CD4-positive, alpha-beta T cell (primary cell): ENCODE results near the gene RAB9B. TPM values are rescaled to one million over a fixed set of nuclear protein-coding genes. Genes with fewer than 3 reads are reported as not detected.
"Not testable (repeated sequence)": the region's sequence is repeated elsewhere in the genome, so short reads cannot be mapped to it uniquely, and the experiment has no call there.

Experiments used
- ATAC-seq: fragments of 200-7000 bp; cut with Tn5 transposase; one replicate; pipeline ENCODE4 v1.10.0; 2022; ENCODE audit warnings: mild to moderate bottlenecking; ENCODE audit not compliant: poor library complexity
- CTCF ChIA-PET: fragments of 350-600 bp; sonication (Branson Sonifier 250); formaldehyde crosslinking; loops from one replicate; lab custom pipeline; 2021; ENCODE audit warnings: antibody characterized with exemption, inconsistent platforms; lab: Charles Lee
- POLR2A ChIA-PET: fragments of 350-600 bp; sonication (Branson Sonifier 250); formaldehyde crosslinking; loops from one replicate; lab custom pipeline; 2021; ENCODE audit warnings: antibody characterized with exemption, inconsistent platforms; lab: Charles Lee
- DNase-seq, 14 experiments: peaks; one replicate each; pipeline ENCODE4 v3.0.0-alpha.2; 2013 to 2020; ENCODE audit warnings: mixed read lengths in 2 of 14
- H3K27ac ChIP-seq, 2 donors: one replicate each; pipeline versions ENCODE4 v1.5.1 to v1.7.0; 2013; ENCODE audit warnings: low read length in 2 of 2, low read depth in 1 of 2, mild to moderate bottlenecking in 1 of 2
- H3K27me3 ChIP-seq, 2 experiments: 1 replicate in 1 of 2; 2 replicates in 1 of 2; pipeline versions ENCODE4 v1.6.1 to v1.7.0; 2013; ENCODE audit warnings: low read length in 2 of 2, control low read depth in 1 of 2, mild to moderate bottlenecking in 1 of 2, moderate library complexity in 1 of 2; ENCODE audit not compliant: insufficient read depth in 2 of 2, control insufficient read depth in 1 of 2
- H3K36me3 ChIP-seq: one replicate; pipeline ENCODE4 v1.6.1; 2013; ENCODE audit warnings: low read length, control low read depth; ENCODE audit not compliant: insufficient read depth
- H3K4me1 ChIP-seq: one replicate; pipeline ENCODE4 v1.6.1; 2013; ENCODE audit warnings: low read length, control low read depth; ENCODE audit not compliant: insufficient read depth
- H3K4me3 ChIP-seq: one replicate; pipeline ENCODE4 v1.5.1; 2013; ENCODE audit warnings: mild to moderate bottlenecking, low read length, moderate library complexity
- H3K9me3 ChIP-seq, 2 experiments: 1 replicate in 1 of 2; 2 replicates in 1 of 2; pipeline versions ENCODE4 v1.6.1 to v1.7.0; 2013; ENCODE audit warnings: low read length in 2 of 2, mild to moderate bottlenecking in 2 of 2, control low read depth in 1 of 2, moderate library complexity in 1 of 2; ENCODE audit not compliant: control insufficient read depth in 1 of 2, insufficient read depth in 1 of 2
- H3K27ac Mint-ChIP-seq: one replicate; pipeline ENCODE4 v1.8.0; 2020; ENCODE audit warnings: mixed read lengths
- H3K27me3 Mint-ChIP-seq: one replicate; pipeline ENCODE4 v1.8.0; 2021; ENCODE audit warnings: mixed read lengths
- H3K36me3 Mint-ChIP-seq: one replicate; pipeline ENCODE4 v1.8.0; 2021; ENCODE audit warnings: low read depth, mixed read lengths
- H3K4me1 Mint-ChIP-seq: one replicate; pipeline ENCODE4 v1.8.0; 2021; ENCODE audit warnings: low read depth, mixed read lengths
- H3K4me3 Mint-ChIP-seq: one replicate; pipeline ENCODE4 v1.8.0; 2020; ENCODE audit warnings: mild to moderate bottlenecking, mixed read lengths
- H3K9me3 Mint-ChIP-seq: one replicate; pipeline ENCODE4 v1.8.0; 2020; ENCODE audit warnings: mixed read lengths
- intact Hi-C, 2 experiments: fragments of 100-400 bp; cut with DNase I in 1 of 2; cut with micrococcal nuclease in 1 of 2; formaldehyde crosslinking; loops; one replicate each; pipeline versions ENCODE4 v1.15.1 to v1.9.0; 2023 to 2025; cut with DNase I, micrococcal nuclease
- total RNA-seq, 174 experiments: library from RNA in 2 of 174; stranded (reverse) in 2 of 174; gene quantifications; one replicate each; pipeline ENCODE4 v1.2.3 and lab custom pipeline; 2021 to 2026
- TF ChIP-seq, protein P1 (sequence below): fragments of 200-600 bp; IDR thresholded peaks from one replicate; pipeline ENCODE4 v1.8.0; 2022; ENCODE audit warnings: antibody characterized with exemption, mild to moderate bottlenecking

RAB9B gene
- total RNA-seq, 2 experiments from 2014 or later = 0.11 TPM; not detected in 1

- H3K9me3 ChIP-seq = no peaks in the 10 kb centered on the region
- TF ChIP-seq, protein P1, sequence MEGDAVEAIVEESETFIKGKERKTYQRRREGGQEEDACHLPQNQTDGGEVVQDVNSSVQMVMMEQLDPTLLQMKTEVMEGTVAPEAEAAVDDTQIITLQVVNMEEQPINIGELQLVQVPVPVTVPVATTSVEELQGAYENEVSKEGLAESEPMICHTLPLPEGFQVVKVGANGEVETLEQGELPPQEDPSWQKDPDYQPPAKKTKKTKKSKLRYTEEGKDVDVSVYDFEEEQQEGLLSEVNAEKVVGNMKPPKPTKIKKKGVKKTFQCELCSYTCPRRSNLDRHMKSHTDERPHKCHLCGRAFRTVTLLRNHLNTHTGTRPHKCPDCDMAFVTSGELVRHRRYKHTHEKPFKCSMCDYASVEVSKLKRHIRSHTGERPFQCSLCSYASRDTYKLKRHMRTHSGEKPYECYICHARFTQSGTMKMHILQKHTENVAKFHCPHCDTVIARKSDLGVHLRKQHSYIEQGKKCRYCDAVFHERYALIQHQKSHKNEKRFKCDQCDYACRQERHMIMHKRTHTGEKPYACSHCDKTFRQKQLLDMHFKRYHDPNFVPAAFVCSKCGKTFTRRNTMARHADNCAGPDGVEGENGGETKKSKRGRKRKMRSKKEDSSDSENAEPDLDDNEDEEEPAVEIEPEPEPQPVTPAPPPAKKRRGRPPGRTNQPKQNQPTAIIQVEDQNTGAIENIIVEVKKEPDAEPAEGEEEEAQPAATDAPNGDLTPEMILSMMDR = no peak
- peaks cover 13% of the 10 kb centered on the region for H3K27me3 Mint-ChIP-seq
- ATAC-seq (no peak), DNase-seq (no peak)
- no peaks in the 10 kb centered on the region for H3K36me3 ChIP-seq
- no peak overlapping the region for H3K27ac ChIP-seq
- ChIA-PET CTCF (interaction anchor here (0.6 to 0.9 kb wide), 2 partner anchors 9 to 22 kb away, joined by 3 read pairs; no protein-coding TSS in a partner anchor), POLR2A (no interaction called here)
- H3K4me1 ChIP-seq = no peaks in the 10 kb centered on the region
- intact Hi-C loops = loop anchor here (5.0 kb wide), 2 partner anchors 127 to 132 kb away; partner anchors contain the start of gene MORF4L2 (in 1 of the 2)
- H3K4me3 ChIP-seq = no peak overlapping the region
- no peaks in the 10 kb centered on the region for H3K27me3 ChIP-seq
- no peaks in the 10 kb centered on the region for H3K36me3 Mint-ChIP-seq
- H3K4me1 Mint-ChIP-seq = no peaks in the 10 kb centered on the region
- H3K27ac Mint-ChIP-seq = no peak overlapping the region
- no peaks in the 10 kb centered on the region for H3K9me3 Mint-ChIP-seq
- no peak overlapping the region for H3K4me3 Mint-ChIP-seq
Observed at GRCh38 chrX:103818842-103819619, 13.0 kb downstream of the RAB9B start.

- peak in 5 of 14 experiments; percentile 9 to 73 (median 59) for DNase-seq
- Histone ChIP-seq H3K9me3 (no peaks in the 10 kb centered on the region), H3K36me3 (no peaks in the 10 kb centered on the region), H3K4me1 (no peaks in the 10 kb centered on the region), H3K27ac (no peak overlapping the region), H3K27me3 (no peaks in the 10 kb centered on the region), H3K4me3 (no peak overlapping the region)
- no peak overlapping the region for H3K4me3 Mint-ChIP-seq
- no peaks in the 10 kb centered on the region for H3K9me3 Mint-ChIP-seq
- intact Hi-C loops = loop anchor here (1.0 to 5.0 kb wide), 3 partner anchors 125 to 284 kb away; partner anchors contain the start of gene MORF4L2 (in 1 of the 2)
- H3K27me3 Mint-ChIP-seq = peaks cover 14% of the 10 kb centered on the region
- no peak overlapping the region for H3K27ac Mint-ChIP-seq
- TF ChIP-seq, protein P1 = peak; percentile 60
- peak; percentile 55 for ATAC-seq
- no peaks in the 10 kb centered on the region for H3K4me1 Mint-ChIP-seq
- H3K36me3 Mint-ChIP-seq = no peaks in the 10 kb centered on the region
- CTCF ChIA-PET = no interaction called here
- POLR2A ChIA-PET = no interaction called here
Observed at GRCh38 chrX:103817502-103817901, 14.6 kb downstream of the RAB9B start.

- H3K4me1 ChIP-seq, POLR2A ChIA-PET, H3K27ac Mint-ChIP-seq, H3K4me1 Mint-ChIP-seq, H3K4me3 ChIP-seq, H3K27me3 ChIP-seq, H3K9me3 Mint-ChIP-seq, H3K36me3 ChIP-seq, H3K4me3 Mint-ChIP-seq, H3K9me3 ChIP-seq, H3K27ac ChIP-seq, CTCF ChIA-PET, DNase-seq, H3K36me3 Mint-ChIP-seq, ATAC-seq: not testable (repeated sequence)
- H3K27me3 Mint-ChIP-seq = peaks cover 14% of the 10 kb centered on the region
- intact Hi-C loops = loop anchor here (1.0 to 5.0 kb wide), 3 partner anchors 125 to 284 kb away; partner anchors contain the start of gene MORF4L2 (in 1 of the 2)
Observed at GRCh38 chrX:103817101-103817500, 15.0 kb downstream of the RAB9B start.
